Esophagus (tissue), 2 donors: ENCODE data around the gene PRICKLE2. TPM values are rescaled to one million over a fixed set of nuclear protein-coding genes. Genes with fewer than 3 reads are reported as not detected.

Experiments used
- H3K27ac ChIP-seq, 2 donors: one replicate each; pipeline ENCODE4 v1.5.1; 2013; ENCODE audit warnings: low read depth in 2 of 2, mild to moderate bottlenecking in 2 of 2, inconsistent platforms in 1 of 2, low read length in 1 of 2, moderate library complexity in 1 of 2
- H3K27me3 ChIP-seq, 2 donors: one replicate each; pipeline ENCODE4 v1.6.1; 2013; ENCODE audit warnings: low read length in 2 of 2, control low read depth in 1 of 2, mild to moderate bottlenecking in 1 of 2; ENCODE audit not compliant: insufficient read depth in 2 of 2, control insufficient read depth in 1 of 2
- H3K36me3 ChIP-seq, 2 donors: one replicate each; pipeline ENCODE4 v1.6.1; 2013; ENCODE audit warnings: low read length in 1 of 2; ENCODE audit not compliant: control insufficient read depth in 2 of 2, insufficient read depth in 2 of 2
- H3K4me1 ChIP-seq, 2 donors: one replicate each; pipeline ENCODE4 v1.6.1; 2013; ENCODE audit warnings: low read length in 1 of 2; ENCODE audit not compliant: control insufficient read depth in 2 of 2, insufficient read depth in 2 of 2
- H3K4me3 ChIP-seq, 2 donors: one replicate each; pipeline ENCODE4 v1.5.1; 2013; ENCODE audit warnings: low read length in 2 of 2, mild to moderate bottlenecking in 2 of 2, low read depth in 1 of 2, moderate library complexity in 1 of 2
- H3K9me3 ChIP-seq, 2 donors: one replicate each; pipeline ENCODE4 v1.6.1; 2013; ENCODE audit warnings: mild to moderate bottlenecking in 2 of 2, low read depth in 1 of 2, low read length in 1 of 2, moderate library complexity in 1 of 2; ENCODE audit not compliant: control insufficient read depth in 2 of 2, insufficient read depth in 1 of 2
- WGBS, 2 donors: extraction: QIAGEN DNeasy Blood & Tissue Kit; methylation state at CpG; one replicate each; pipeline ENCODE4 v1.1.7; 2013; 5-methylcytosine and 5-hydroxymethylcytosine counted together
- polyA plus RNA-seq, 2 donors: library from polyadenylated mRNA; stranded (reverse); fragments of 200-250 nt; gene quantifications; one replicate each; pipeline ENCODE4 v1.2.3, GENCODE V29; 2013
- donor health status: healthy with polysubstance abuse.
- donor health status: Bipolar disorder and iron deficiency.

The PRICKLE2 gene
- polyA plus RNA-seq, 2 donors, result 1.3 to 2.7 TPM

- Histone ChIP-seq H3K4me3 (no peak overlapping the region), H3K9me3 (peaks cover 0 to 4% of the 10 kb centered on the region in 2 donors), H3K27me3 (no peaks in the 10 kb centered on the region), H3K27ac (no peak overlapping the region), H3K36me3 (no peaks in the 10 kb centered on the region), H3K4me1 (peaks cover 2 to 7% of the 10 kb centered on the region in 2 donors)
- WGBS, 2 donors, result 92 to 94% methylated on average over 2 of the region's 2 CpGs
Measured at GRCh38 chr3:64111083-64111482, 114.2 kb downstream of the PRICKLE2 start.

DNA sequence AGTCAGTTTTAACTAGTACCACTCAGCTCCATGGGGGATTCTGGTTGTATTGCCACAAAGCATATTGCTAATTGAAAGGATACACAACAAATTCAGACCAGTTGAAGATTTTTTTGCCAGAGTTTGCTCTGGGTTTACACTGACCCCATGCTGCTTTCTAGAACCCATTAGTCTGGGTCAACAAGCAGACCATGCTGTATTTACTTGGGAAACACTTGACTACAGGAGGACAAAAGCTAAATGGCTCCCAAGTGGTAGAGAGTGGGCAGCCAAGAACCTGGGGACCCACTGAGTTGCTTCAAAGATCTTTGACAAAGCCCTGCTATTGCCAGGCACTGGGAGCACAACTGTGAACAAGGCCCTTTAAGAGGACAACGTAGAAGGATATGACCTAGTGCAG is 115.2 kb downstream of the PRICKLE2 start:
- Histone ChIP-seq H3K4me1 (peaks cover 2 to 7% of the 10 kb centered on the region in 2 donors), H3K27me3 (no peaks in the 10 kb centered on the region), H3K27ac (no peak overlapping the region), H3K4me3 (no peak overlapping the region), H3K36me3 (no peaks in the 10 kb centered on the region), H3K9me3 (peaks cover 0 to 4% of the 10 kb centered on the region in 2 donors)
- WGBS, 2 donors, result 0 to 17% methylated on average over 1 of the region's 1 CpG

DNA sequence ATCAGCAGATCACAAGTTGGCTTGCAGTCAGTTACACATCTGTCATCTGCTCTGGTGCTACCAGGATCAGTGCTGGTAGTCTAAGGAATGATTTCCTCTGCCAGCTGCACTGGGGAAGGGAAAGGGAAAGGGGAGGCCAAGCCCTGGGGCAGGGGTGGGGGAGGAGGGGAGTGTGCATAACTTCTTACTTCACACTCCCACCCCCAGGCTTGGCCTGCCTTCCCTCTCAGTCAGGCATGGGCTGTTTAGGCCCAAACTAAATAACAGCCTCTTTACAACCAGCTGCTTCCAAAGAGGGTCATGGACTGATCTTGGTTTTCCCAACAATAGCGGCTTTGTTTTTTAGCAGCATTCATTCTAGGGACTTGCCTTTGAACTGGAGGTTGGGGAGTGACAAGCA is 115.8 kb downstream of the PRICKLE2 start:
- peaks cover 2 to 7% of the 10 kb centered on the region in 2 donors for H3K4me1 ChIP-seq
- H3K27ac ChIP-seq, result no peak overlapping the region
- H3K27me3 ChIP-seq, result no peaks in the 10 kb centered on the region
- peaks cover 0 to 4% of the 10 kb centered on the region in 2 donors for H3K9me3 ChIP-seq
- H3K36me3 ChIP-seq, result no peaks in the 10 kb centered on the region
- H3K4me3 ChIP-seq, result no peak overlapping the region
- 88% methylated on average over 1 of the region's 1 CpG for WGBS, 2 donors

GRCh38 chr3:64108784-64109317 is 116.4 kb downstream of the PRICKLE2 start:
- H3K36me3 ChIP-seq, result no peaks in the 10 kb centered on the region
- H3K27ac ChIP-seq, result no peak overlapping the region
- WGBS, 2 donors, result 88 to 90% methylated on average over 7 of the region's 7 CpGs
- peaks cover 0 to 4% of the 10 kb centered on the region in 2 donors for H3K9me3 ChIP-seq
- H3K4me1 ChIP-seq, result peaks cover 2 to 7% of the 10 kb centered on the region in 2 donors
- no peaks in the 10 kb centered on the region for H3K27me3 ChIP-seq
- H3K4me3 ChIP-seq, result no peak overlapping the region

- peaks cover 2 to 3% of the 10 kb centered on the region in 2 donors for H3K4me1 ChIP-seq
- no peaks in the 10 kb centered on the region for H3K36me3 ChIP-seq
- H3K4me3 ChIP-seq, result no peak overlapping the region
- H3K27ac ChIP-seq, result no peak overlapping the region
- no peaks in the 10 kb centered on the region for H3K27me3 ChIP-seq
- 83 to 89% methylated on average over 9 of the region's 9 CpGs for WGBS, 2 donors
- no peaks in the 10 kb centered on the region for H3K9me3 ChIP-seq
Measured at GRCh38 chr3:64108231-64108630, 117.0 kb downstream of the PRICKLE2 start.

GRCh38 chr3:64107190-64107589 is 118.1 kb downstream of the PRICKLE2 start:
- no peak overlapping the region for H3K27ac ChIP-seq
- H3K4me3 ChIP-seq, result no peak overlapping the region
- H3K27me3 ChIP-seq, result no peaks in the 10 kb centered on the region
- 77 to 78% methylated on average over 5 of the region's 5 CpGs for WGBS, 2 donors
- H3K36me3 ChIP-seq, result no peaks in the 10 kb centered on the region
- no peaks in the 10 kb centered on the region for H3K9me3 ChIP-seq
- H3K4me1 ChIP-seq, result peaks cover 2 to 3% of the 10 kb centered on the region in 2 donors

- H3K36me3 ChIP-seq, result no peaks in the 10 kb centered on the region
- no peak overlapping the region for H3K27ac ChIP-seq
- H3K4me3 ChIP-seq, result no peak overlapping the region
- H3K27me3 ChIP-seq, result no peaks in the 10 kb centered on the region
- no peaks in the 10 kb centered on the region for H3K9me3 ChIP-seq
- H3K4me1 ChIP-seq, result peaks cover 2 to 3% of the 10 kb centered on the region in 2 donors
Measured at GRCh38 chr3:64105816-64106215, 119.5 kb downstream of the PRICKLE2 start.

- H3K27ac ChIP-seq, result no peak overlapping the region
- WGBS, 2 donors, result 50 to 68% methylated on average over 3 of the region's 3 CpGs
Measured at GRCh38 chr3:64104691-64105111, 120.6 kb downstream of the PRICKLE2 start.

DNA sequence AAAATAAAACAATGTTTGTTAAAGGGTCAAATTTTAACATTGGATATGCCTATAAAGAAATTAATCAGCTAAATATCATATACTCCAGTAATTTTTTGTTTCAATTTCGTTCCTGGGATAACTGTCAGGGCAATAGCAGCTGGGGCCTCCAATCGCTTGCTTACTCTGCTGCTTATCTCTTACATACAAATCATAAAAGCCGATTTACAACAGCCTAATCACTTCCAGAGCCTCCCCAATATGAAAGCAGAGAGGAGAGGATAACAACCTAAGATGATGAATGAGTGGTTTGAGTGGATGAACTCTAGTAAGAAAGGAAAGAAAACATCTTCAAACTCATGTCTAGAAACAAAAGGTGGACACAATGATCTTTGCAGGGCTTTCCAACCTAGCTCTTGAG is 121.3 kb downstream of the PRICKLE2 start:
- Histone ChIP-seq H3K9me3 (no peaks in the 10 kb centered on the region), H3K27ac (no peak overlapping the region), H3K4me1 (peaks cover 2 to 3% of the 10 kb centered on the region in 2 donors), H3K36me3 (peaks cover 3 to 8% of the 10 kb centered on the region in 2 donors), H3K4me3 (no peak overlapping the region), H3K27me3 (no peaks in the 10 kb centered on the region)
- WGBS, 2 donors, result 69 to 84% methylated on average over 3 of the region's 3 CpGs

More at GRCh38 chr3:64104691-64105111, 120.6 kb downstream of the PRICKLE2 start:
- Histone ChIP-seq H3K4me3 (no peak overlapping the region), H3K27me3 (no peaks in the 10 kb centered on the region), H3K9me3 (no peaks in the 10 kb centered on the region), H3K4me1 (peaks cover 2 to 3% of the 10 kb centered on the region in 2 donors), H3K36me3 (peaks cover 0 to under 1% of the 10 kb centered on the region in 2 donors)

- Histone ChIP-seq H3K9me3 (no peaks in the 10 kb centered on the region), H3K4me1 (no peaks in the 10 kb centered on the region), H3K27ac (no peak overlapping the region), H3K27me3 (no peaks in the 10 kb centered on the region), H3K36me3 (peaks cover 5 to 9% of the 10 kb centered on the region in 2 donors), H3K4me3 (no peak overlapping the region)
- WGBS, 2 donors, result 94 to 95% methylated on average over 2 of the region's 2 CpGs
Measured at GRCh38 chr3:64103131-64103530, 122.1 kb downstream of the PRICKLE2 start.
